Heart left ventricle (tissue), 11 donors: ENCODE measurements around the gene IFNA7. TPM values are rescaled to one million over a fixed set of nuclear protein-coding genes. Genes with fewer than 3 reads are reported as not detected.

Source experiments
- polyA plus RNA-seq, 2 donors: library from polyadenylated mRNA; stranded (reverse); fragments of 200-250 nt; gene quantifications; one replicate each; pipeline ENCODE4 v1.2.3, GENCODE V29; 2013
- total RNA-seq, 9 donors: library from RNA; depleted of rRNA in 2 of 9; stranded (reverse); fragments of >200 nt in 2 of 9; fragmentation: NEBNext Ultra II Directional in 3 of 9; extraction: Animal tissue kit (Norgen Biotek cat#: 25700) in 3 of 9; gene quantifications; one replicate each; pipeline versions ENCODE4 v1.1.0 to v1.2.4, GENCODE V29; 2016 to 2023
- donor health status: ischemic (EF 13 %, LVEDD 7.1; RV severe dilation, severe dysfunction).
- donor health status: healthy with polysubstance abuse.
- donor health status: DM: no; HTN: yes; CAD: no.
- donor health status: DM: no; HTN: no; CAD: no.
- donor health status: ischemic (EF 25% LVEDD 5.7; RV mildly dilated, moderate dysfunction).
- donor health status: healthy.
- donor health status: DM: yes; HTN: yes; CAD: no.
- donor health status: PGD.
- donor health status: nonischemic (EF 23%, LVEDD 6.1; RV moderate dilation, normal function).

Gene IFNA7
- total and polyA plus RNA-seq, 11 donors: not detected

Other genes with a start within 250 kb of the IFNA7 start
- gene HACD4, start 170.6 kb downstream of the IFNA7 start, total RNA-seq: 1 to 10 TPM in 2 of 9 donors, under 1 TPM in 7; 0.33 to 2.8 (median 0.69) TPM
- under 1 TPM; 0.23 to 0.37 TPM for gene HACD4, start 170.6 kb downstream of the IFNA7 start, polyA plus RNA-seq
- gene IFNB1, start 124.3 kb downstream of the IFNA7 start, total RNA-seq: not detected
- not detected for gene IFNB1, start 124.3 kb downstream of the IFNA7 start, polyA plus RNA-seq
- gene IFNW1, start 60.4 kb downstream of the IFNA7 start, total RNA-seq: not detected
- not detected for gene IFNW1, start 60.4 kb downstream of the IFNA7 start, polyA plus RNA-seq
- not detected for gene IFNA21, start 35.5 kb downstream of the IFNA7 start, total RNA-seq
- not detected for gene IFNA21, start 35.5 kb downstream of the IFNA7 start, polyA plus RNA-seq
- not detected for gene IFNA4, start 14.6 kb downstream of the IFNA7 start, total RNA-seq
- not detected for gene IFNA4, start 14.6 kb downstream of the IFNA7 start, polyA plus RNA-seq
- not detected for gene IFNA10, start 4.9 kb upstream of the IFNA7 start, total RNA-seq
- not detected for gene IFNA10, start 4.9 kb upstream of the IFNA7 start, polyA plus RNA-seq
- gene IFNA16, start 15.1 kb upstream of the IFNA7 start, total RNA-seq: not detected
- not detected for gene IFNA16, start 15.1 kb upstream of the IFNA7 start, polyA plus RNA-seq
- not detected for gene IFNA17, start 26.0 kb upstream of the IFNA7 start, total RNA-seq
- not detected for gene IFNA17, start 26.0 kb upstream of the IFNA7 start, polyA plus RNA-seq
- not detected for gene IFNA14, start 37.8 kb upstream of the IFNA7 start, total RNA-seq
- gene IFNA14, start 37.8 kb upstream of the IFNA7 start, polyA plus RNA-seq: not detected
- not detected for gene IFNA5, start 103.1 kb upstream of the IFNA7 start, total RNA-seq
- not detected for gene IFNA5, start 103.1 kb upstream of the IFNA7 start, polyA plus RNA-seq
- 10 to 100 TPM; 10.7 to 15.1 (median 11.8) TPM for gene KLHL9, start 133.2 kb upstream of the IFNA7 start, total RNA-seq
- gene KLHL9, start 133.2 kb upstream of the IFNA7 start, polyA plus RNA-seq: 10 to 100 TPM in 1 of 2 donors, 1 to 10 TPM in 1; 4.4 to 12.6 TPM
- gene IFNA6, start 148.7 kb upstream of the IFNA7 start, total RNA-seq: not detected
- not detected for gene IFNA6, start 148.7 kb upstream of the IFNA7 start, polyA plus RNA-seq
- gene IFNA13, start 165.9 kb upstream of the IFNA7 start, total RNA-seq: not detected
- not detected for gene IFNA13, start 165.9 kb upstream of the IFNA7 start, polyA plus RNA-seq
- gene IFNA2, start 183.2 kb upstream of the IFNA7 start, total RNA-seq: not detected
- not detected for gene IFNA2, start 183.2 kb upstream of the IFNA7 start, polyA plus RNA-seq
- gene IFNA8, start 206.9 kb upstream of the IFNA7 start, total RNA-seq: not detected
- gene IFNA8, start 206.9 kb upstream of the IFNA7 start, polyA plus RNA-seq: not detected
- not detected for gene IFNA1, start 238.2 kb upstream of the IFNA7 start, total RNA-seq
- gene IFNA1, start 238.2 kb upstream of the IFNA7 start, polyA plus RNA-seq: not detected